G401.6 (cell line): Measurements from ENCODE around the gene MUC5B.

Experiments used
- FAIRE-seq: peaks from 2 replicates; lab custom pipeline; 2012; peaks lifted over from hg19 to GRCh38; lab: Jason Lieb, UNC

MUC5B gene

GRCh38 chr11:1285876-1286275, 63.0 kb downstream of the MUC5B start:
- no peak for FAIRE-seq

GRCh38 chr11:1287928-1288327, 65.1 kb downstream of the MUC5B start:
- no peak for FAIRE-seq

GRCh38 chr11:1288426-1289151, 65.7 kb downstream of the MUC5B start:
- FAIRE-seq = no peak

GRCh38 chr11:1289211-1289935, 66.5 kb downstream of the MUC5B start:
- FAIRE-seq = no peak

- no peak for FAIRE-seq
Measured at GRCh38 chr11:1290052-1291040, 67.5 kb downstream of the MUC5B start.

GRCh38 chr11:1291295-1292017, 68.6 kb downstream of the MUC5B start:
- FAIRE-seq = no peak

GRCh38 chr11:1292018-1292643, 69.3 kb downstream of the MUC5B start:
- FAIRE-seq = no peak

- no peak for FAIRE-seq
Measured at GRCh38 chr11:1292644-1293618, 70.1 kb downstream of the MUC5B start.

- no peak for FAIRE-seq
Measured at GRCh38 chr11:1293619-1294015, 70.8 kb downstream of the MUC5B start.

GRCh38 chr11:1295086-1295485, 72.2 kb downstream of the MUC5B start:
- FAIRE-seq = no peak

- no peak for FAIRE-seq
Measured at GRCh38 chr11:1295591-1295990, 72.7 kb downstream of the MUC5B start.

- no peak for FAIRE-seq
Measured at GRCh38 chr11:1296287-1296686, 73.4 kb downstream of the MUC5B start.

- no peak for FAIRE-seq
Measured at GRCh38 chr11:1297011-1297575, 74.2 kb downstream of the MUC5B start.

GRCh38 chr11:1297576-1298473, 75.0 kb downstream of the MUC5B start:
- FAIRE-seq = no peak

- no peak for FAIRE-seq
Measured at GRCh38 chr11:1298695-1299492, 76.0 kb downstream of the MUC5B start.

GRCh38 chr11:1299621-1300020, 76.8 kb downstream of the MUC5B start:
- FAIRE-seq = no peak

GRCh38 chr11:1300121-1300520, 77.3 kb downstream of the MUC5B start:
- no peak for FAIRE-seq

- FAIRE-seq = no peak
Measured at GRCh38 chr11:1300569-1301187, 77.8 kb downstream of the MUC5B start.
